GM19023 (cell line): ENCODE results near the gene TRIO.

Experiments
- ATAC-seq: cut with Tn5 transposase; IDR thresholded peaks from one replicate; pipeline ENCODE4 v1.9.1; 2021; ENCODE audit warnings: mild to moderate bottlenecking, moderate library complexity; ENCODE audit not compliant: unreplicated experiment

TRIO gene

DNA sequence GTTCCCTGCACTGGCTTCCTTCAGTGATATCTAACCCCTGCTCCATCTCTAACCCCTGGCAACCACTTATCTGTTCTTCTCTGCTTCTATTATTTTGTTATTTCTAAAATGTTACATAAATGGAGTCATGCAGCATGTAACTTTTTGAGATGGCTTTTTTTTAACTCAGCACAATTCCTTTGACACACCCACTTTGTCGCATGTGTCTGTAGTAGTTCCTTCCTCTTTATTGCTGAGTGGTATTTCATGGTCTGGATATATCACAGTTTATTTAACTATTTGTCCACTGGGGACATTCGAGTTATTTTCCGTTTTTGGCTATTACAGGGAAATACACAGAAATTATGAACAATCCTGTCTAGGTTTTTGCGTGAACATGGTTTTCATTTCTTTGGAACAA lies 200.2 kb downstream of the TRIO start:
- no peak for ATAC-seq

DNA sequence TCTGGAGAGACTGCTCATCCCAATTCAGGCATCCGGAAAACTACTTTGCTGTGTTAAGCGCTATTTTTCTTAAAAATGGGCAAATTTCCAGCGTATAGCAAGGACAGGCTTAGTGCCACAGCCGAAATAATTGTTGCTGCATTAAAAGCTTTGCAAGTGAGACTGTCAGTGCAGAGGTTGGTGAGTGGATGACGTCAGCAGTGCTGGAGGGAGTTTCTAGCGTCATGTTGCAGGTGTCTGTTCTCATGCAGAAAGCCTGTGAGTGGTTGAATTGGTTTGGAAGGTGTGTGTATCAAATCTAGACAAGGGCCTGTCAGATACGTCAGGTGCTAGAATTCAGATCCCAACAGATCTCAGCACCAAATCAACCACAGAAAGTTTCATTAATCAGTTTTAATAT lies 204.4 kb downstream of the TRIO start:
- ATAC-seq: no peak

DNA sequence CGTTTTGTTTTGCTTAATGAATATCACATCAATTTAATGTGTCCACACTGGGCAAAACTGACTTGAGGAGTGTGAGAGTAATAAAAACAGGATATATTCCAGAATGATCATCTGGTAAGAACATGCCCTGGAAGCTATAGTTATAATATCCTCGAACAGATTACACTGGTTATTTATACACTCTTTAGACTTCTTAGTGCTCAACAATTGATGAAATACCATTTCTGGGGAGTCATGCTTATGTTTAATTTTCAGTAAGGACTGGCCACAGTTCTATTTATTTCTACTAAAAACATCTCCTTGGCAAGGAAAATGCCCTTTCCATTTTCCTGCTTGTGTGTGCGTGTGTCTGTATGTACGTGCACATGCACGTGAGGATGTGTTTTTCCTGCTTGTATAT lies 205.0 kb downstream of the TRIO start:
- ATAC-seq: no peak

DNA sequence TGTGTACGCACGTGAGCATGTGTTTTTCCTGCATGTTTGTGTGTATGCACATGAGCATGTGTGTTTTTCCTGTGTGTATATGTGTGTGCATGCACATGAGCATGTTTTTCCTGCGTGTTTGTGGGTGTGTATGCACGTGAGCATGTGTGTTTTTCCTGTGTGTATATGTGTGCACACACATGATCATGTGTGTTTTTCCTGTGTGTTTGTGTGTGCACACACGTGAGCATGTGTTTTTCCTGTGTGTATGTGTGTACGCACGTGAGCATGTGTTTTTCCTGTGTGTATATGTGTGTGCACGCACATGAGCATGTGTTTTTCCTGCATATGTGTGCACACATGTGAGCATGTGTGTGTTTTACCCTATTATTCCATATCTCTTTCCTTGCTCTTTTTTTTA lies 205.9 kb downstream of the TRIO start:
- no peak for ATAC-seq

DNA sequence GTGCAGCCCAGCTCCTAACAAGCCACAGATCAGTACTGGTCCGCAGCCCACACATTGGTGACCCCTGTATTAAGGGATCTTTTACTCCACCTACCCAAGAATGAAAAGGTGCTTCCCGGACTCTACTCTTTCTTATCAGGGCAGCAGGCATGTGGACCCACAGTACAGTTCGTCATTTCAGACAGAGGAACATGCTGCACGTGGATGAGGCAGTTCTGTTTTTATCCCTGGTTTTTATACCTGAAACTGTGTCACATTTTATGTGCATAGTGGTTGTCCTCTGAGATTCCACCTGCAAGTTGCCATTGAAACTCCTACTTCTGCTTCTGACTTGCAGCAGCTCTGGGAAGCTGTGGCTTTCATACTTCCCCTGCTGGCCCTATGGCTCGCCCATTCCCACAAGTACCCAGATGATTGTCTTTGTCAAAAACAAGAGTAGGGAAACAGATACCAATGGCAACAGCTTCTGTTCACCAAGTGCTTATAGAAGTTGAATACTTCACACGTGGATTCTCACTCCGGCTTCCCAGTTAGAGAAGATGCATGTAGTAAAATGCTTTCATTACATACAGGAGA lies 208.0 kb downstream of the TRIO start:
- ATAC-seq: no peak

DNA sequence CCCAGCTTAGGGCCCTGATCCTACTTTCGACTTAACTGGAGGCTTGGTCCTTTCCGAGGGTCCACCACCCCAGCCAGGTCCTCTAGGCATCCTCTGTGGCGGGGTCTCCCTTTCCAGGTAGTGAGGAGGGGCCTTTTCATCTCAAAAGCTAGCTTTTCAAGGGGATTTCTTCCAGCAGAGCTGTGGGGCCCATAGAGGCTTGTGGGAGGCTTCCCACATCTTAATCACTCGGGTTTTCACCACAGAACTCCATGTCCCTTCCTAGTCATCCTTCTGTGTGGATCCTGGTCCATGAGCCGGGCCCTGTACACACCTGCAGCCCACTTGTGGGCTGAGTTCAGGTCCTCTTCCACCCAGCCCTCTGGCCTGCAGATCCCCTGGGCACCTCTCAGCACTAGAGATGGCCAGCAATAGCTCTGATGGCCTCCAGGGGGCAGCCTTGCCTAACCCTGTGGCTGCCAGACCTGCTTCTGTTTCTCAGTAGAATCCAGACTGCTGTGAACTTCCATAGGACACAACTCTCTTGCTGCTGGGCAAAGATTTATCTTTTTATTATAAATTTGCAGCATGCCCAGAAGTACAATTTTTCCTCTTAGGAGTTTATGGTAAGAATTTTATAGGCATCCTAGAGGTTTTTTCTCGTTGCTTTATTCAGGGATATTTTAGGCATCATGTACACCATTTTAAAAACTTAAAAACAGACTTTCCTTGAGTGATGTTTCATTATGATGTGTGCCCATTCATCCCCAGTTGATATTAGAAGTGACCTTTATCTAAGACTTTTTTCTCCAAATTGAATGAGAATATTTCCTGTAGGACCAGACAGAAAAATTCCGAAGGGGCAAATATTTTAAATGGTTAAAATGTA lies 208.9 kb downstream of the TRIO start:
- ATAC-seq: peak; percentile 85

DNA sequence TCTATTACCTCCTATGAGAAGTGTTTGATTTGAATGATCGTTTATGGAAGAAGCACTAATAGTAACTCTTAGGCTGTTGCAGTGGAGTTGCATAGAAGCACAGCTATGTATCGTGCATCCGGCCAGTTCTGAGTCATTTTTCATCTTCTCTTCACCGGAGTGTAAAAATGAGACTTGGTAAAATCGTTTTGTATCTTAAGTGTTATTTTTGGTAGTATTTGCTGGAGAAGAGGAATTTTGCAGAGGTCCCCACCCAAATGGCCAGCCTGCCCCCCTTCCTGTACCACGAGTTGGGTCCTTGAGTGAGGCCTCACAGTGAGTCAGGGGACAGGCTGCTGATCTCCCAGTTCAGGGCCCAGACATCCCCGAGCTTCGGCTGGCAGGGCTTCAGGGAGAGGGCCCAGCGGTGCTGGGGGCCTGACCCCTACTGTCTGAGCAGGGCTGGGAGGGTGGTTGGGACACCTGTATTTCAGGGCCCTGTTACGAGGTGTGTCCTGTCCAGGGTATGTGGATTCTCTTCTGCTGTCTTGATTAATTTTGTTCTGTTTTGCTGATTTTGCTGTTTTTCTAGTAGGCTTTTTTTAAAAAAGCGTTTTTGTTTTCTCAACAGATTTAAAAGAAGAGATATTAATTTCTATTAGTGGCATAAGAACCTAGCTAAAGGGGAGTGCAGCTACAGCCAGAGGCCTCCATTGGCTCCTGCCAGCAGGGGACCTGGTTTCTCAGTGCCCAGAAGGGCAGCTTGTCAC lies 210.8 kb downstream of the TRIO start:
- no peak for ATAC-seq

DNA sequence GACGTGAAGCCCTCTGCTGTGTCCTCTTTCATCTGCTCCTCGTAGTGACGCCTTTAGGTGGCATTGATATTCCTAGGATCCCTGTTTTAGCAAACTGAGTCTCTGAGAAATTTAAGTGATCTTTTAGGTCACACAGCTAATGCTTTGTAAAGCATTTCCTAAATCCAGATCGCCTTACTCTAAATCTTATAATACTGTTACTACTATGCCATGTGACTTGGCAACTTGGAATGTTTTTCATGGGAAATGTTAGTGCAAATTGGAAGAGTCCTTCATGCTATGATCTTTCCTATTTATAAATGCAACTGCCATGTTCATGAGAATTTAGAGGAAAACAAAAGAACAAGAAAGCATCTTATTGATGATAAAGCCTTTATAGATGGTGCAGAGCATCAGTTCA lies 212.2 kb downstream of the TRIO start:
- ATAC-seq: no peak

DNA sequence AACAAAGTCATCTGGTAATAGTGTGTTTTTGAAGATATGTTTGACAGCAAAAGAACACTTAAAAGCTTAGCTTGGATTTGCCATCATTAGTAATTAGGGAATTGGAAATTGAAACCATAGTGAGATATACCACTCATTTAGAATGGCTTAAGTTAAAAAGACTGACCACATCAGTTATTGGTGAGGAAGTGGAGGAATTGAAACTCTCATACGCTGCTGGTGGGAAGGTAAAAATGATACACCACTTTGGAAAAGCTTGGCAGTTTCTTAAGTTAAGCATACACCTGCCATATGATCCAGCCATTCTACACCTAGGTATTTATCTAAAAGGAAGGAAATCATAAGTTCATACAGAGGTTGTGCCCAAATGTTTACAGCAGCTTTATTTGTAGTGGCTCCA lies 213.2 kb downstream of the TRIO start:
- no peak for ATAC-seq

DNA sequence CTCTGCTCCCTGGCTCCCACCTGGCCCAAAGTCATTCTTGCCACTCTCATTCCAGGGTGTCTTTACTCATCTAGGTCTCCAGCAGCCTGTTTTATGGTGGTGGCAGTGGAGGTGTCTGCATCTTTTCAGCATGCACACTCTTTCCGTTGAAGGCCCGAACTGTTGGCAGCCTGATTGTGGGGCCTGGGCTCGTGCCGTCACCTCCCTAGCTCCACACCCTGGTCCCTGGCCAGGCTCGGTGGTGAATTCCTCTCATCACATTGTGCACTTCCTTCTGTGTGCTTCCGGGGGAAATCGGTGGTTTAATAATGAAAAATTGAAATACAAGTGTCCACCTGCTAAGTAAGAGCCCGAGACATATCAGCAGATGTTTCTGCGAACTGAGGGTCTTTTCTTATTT lies 214.3 kb downstream of the TRIO start:
- no peak for ATAC-seq

DNA sequence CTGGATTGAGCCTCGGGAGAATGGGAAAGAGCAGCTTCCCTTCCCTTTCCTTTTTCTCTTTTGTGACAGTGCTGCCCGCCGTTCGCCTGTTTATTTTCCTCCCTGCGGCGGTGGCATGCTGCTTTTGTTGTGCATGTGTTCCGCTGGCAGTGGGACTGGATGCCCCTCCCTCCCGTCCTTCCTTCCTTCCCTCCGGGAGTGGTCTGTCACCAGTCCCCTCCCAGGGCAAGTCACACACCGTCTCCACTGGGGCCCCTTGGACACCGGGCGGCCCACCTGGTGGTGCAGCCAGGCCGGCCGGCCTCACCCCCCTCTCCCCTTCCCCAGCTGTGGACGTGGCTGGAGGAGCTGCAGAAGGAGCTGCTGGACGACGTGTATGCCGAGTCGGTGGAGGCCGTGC lies 214.7 kb downstream of the TRIO start:
- no peak for ATAC-seq

DNA sequence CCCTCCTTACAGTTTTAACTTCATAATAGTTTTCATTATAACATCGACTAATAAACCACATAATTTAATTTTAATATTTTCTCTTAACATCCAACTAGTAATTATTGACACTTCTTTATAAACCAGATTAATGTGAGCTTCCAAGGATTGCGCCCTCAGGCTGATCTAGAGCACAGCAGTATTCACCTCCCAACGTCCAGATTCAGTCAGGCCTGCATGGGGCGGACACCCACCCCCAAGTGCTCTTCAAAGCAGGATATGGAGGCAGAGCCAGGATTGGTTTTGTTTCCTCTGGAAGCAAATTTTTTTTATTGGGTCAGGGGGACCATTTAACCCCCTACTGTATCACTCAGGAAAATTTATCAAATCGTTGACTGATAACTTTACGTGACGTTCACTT lies 215.4 kb downstream of the TRIO start:
- ATAC-seq: no peak

DNA sequence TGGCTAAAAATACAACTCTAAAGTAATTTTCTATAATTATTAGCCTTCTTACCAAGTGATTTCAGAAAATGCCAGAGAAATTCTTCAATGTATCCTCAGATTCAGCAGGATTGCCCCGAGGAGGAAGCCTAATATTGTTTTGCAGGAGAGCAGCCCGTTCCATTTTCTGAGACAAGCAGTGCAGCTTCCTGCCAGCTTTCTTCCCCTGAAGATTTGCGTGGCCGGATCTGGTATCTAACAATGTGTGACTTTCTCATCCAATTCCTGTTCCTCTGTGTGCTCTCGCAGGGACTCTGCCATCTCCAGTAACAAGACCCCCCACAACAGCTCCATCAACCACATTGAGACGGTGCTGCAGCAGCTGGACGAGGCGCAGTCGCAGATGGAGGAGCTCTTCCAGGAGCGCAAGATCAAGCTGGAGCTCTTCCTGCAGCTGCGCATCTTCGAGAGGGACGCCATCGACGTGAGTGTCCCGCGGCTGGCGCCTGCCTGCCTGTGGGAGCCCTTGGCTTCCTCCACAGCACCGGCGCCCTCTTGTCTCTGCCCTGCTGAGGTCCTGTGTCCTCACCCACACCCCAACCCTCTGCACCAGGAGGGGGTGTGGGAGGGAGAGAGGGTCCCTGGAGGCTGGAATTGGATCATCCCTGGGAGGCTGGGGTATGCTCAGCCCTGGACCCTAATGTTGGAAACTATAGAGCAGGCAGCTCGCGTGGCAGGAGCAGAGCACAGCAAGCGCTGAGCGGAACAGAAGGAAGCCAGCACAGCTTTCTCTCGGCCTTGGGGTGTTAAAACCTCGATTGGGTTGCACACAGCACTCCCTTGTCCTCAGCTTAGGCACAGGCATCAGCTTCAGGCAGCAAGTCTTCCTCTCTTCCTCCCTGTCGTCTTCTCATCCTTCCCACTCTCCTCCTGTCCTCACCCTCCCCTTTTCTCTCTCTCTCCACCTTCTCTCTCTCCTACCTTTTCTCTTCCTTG lies 216.2 kb downstream of the TRIO start:
- no peak for ATAC-seq

DNA sequence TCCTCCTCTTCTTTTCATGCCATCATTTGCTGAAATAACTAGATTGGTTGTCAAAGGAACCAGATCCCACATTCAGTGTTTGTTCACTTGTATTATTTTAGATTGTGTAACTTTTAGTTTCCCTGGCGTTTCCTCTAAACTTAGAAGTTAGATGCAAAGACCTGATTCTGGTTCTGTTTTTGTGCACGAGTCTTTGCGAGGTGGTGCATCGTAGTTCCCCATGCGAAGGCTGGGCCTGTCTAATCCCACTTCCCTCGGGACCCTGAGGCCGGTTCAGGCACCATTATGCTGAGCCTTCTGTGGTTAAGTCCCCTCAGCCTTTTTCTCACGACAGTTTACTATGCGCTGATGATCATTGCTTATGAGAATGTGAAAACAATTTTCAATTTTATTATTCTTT lies 219.3 kb downstream of the TRIO start:
- ATAC-seq: no peak

DNA sequence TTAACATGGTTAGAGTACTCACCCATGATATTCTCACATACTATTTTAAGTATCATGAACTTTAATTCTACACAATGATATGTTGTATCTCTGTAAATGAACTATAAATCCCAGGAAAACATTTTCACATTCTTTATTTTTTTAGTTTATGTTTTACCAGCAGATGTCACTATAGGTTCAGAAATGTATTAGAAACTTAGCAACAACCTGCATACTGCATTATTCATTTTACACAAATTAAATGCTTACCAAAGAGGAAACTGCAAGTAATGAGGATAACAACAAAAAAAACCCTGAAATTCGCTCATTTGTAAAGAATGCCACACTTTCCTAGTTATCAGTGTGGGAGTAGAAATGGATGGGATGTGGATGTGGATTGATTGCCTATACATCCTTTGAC lies 221.0 kb downstream of the TRIO start:
- ATAC-seq: no peak

DNA sequence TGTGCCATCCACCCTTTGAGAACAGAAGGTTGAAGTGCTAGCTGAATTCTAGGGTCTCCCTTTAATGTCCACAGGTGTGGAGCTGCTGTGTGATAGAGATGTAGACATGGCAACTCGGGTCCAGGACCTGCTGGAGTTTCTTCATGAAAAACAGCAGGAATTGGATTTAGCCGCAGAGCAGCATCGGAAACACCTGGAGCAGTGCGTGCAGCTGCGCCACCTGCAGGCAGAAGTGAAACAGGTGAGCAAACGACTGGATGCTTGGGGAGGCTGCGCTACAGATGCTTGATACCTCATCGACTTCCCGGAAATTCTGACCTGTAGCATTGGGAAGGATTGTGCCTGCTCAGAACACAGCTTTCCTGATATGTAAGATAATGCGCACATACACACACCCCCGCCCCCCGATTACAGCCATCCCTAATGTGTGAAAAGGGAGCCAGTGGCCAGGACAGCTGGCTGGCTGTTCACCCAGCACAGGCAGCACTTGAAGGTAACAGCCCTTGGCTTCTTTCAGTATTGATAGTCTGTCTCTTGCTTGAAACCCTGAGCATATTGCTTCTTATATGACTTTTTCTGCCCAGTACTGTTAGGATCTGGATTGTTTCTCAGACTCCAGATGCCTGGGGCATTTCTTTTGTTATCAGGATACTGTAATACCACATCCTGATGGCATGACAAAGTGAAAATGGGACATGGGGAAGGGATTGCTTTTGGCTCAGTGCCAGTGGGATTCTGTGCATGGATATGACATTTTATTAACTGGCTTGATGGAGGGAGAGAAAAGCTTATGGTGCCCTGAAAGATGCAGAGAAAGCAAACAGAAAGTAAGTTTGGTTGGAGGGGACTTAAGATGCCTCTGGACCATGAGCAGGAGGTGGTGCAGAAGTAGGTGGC lies 221.7 kb downstream of the TRIO start:
- ATAC-seq: no peak

DNA sequence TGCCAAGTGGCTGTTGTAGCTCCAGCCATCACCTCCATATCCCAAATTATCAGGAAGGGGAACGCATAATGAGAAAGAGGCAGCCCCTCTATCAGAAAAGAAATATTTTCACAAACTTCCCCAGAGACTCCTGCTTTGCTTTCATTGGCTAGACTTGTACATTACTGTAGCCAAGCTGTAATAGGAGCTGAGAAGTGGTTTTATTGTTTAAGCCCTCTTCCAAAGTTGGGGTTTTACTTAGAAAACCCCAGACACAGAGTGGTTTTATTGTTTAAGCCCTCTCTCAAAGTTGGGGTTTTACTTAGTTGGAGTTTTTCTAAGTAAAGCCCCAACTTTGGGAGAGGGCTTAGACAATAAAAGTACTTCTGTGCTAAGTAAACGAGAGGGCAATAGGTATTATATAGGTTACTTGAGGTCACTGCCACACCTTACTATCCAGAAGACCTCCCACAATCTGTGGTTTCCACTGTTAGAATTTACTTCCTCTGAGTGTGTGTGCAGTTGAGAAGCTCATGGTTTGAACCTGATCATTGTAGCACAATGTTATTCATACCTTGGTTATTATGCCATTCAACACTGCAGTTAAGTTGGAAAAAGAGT lies 222.8 kb downstream of the TRIO start:
- ATAC-seq: no peak

DNA sequence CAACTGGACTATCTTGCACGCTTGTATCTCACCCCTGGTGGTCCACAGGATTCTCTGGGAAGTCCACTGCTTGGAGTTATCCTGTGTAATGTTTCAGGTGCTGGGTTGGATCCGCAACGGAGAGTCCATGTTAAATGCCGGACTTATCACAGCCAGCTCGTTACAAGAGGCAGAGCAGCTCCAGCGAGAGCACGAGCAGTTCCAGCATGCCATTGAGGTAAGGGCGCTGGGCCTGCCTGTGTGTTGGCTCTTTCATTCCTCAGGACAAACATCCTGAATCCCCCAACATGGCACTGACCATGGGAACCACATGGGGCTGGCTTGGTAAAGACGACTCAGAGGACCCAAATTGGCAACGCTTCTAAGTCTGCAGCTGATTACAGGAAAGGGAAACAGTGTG lies 223.6 kb downstream of the TRIO start:
- no peak for ATAC-seq

DNA sequence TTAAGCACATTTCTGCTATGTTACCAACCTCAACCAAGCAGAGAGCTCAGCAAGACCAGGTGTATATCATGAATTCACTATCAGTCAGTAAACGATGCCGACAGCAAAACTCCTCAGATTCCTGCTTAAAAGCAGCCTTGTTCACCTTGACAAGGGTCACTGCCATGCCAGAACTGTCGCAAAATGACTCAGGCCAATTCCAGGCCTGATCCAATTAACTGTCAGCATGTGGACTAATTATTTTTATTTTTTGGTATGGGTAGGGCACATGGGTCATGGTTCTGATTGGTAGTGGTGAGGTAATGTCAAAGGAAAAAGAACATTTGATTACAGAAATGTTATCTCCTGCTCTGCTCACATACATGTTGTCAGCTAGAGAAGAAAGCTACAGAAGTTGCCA lies 224.2 kb downstream of the TRIO start:
- ATAC-seq: no peak
